EL (cell line): ENCODE measurements around the gene ACP5.
"Not testable (repeated sequence)": the region's sequence is repeated elsewhere in the genome, so short reads cannot be mapped to it uniquely, and the experiment has no call there.

Experiments
- DNase-seq: peaks from one replicate; pipeline ENCODE4 v3.0.0-alpha.2; 2016

ACP5 gene

GRCh38 chr19:11577451-11578257, at the start of gene ACP5:
Gene ACP5 (minus strand): TSS chr19:11577645. CDS start chr19:11577317, 328 bp downstream.
- DNase-seq, result no peak

- DNase-seq, result no peak
Measured at GRCh38 chr19:11626252-11626651, 48.8 kb upstream of the ACP5 start.

- peak; percentile 50 for DNase-seq
Measured at GRCh38 chr19:11624069-11624463, 46.6 kb upstream of the ACP5 start.

- DNase-seq, result peak; percentile 28
Measured at GRCh38 chr19:11622401-11622800, 45.0 kb upstream of the ACP5 start.

- no peak for DNase-seq
Measured at GRCh38 chr19:11620553-11620952, 43.1 kb upstream of the ACP5 start.

- no peak for DNase-seq
Measured at GRCh38 chr19:11617180-11618062, 40.0 kb upstream of the ACP5 start.

- no peak for DNase-seq
Measured at GRCh38 chr19:11612816-11613511, 35.5 kb upstream of the ACP5 start.

- no peak for DNase-seq
Measured at GRCh38 chr19:11611730-11612129, 34.3 kb upstream of the ACP5 start.

- DNase-seq, result no peak
Measured at GRCh38 chr19:11606484-11606883, 29.0 kb upstream of the ACP5 start.

- not testable (repeated sequence) for DNase-seq
Measured at GRCh38 chr19:11599704-11600103, 22.3 kb upstream of the ACP5 start.

- no peak for DNase-seq
Measured at GRCh38 chr19:11598746-11599145, 21.3 kb upstream of the ACP5 start.

GRCh38 chr19:11598103-11598483, 20.6 kb upstream of the ACP5 start:
- DNase-seq, result no peak

- peak; percentile 99 for DNase-seq
Measured at GRCh38 chr19:11597202-11598102, 20.0 kb upstream of the ACP5 start, which contains the start of gene ZNF627. Gene ZNF627 (plus strand): TSS chr19:11597483. CDS start chr19:11597628, 145 bp downstream.

GRCh38 chr19:11596156-11596555, 18.7 kb upstream of the ACP5 start:
- DNase-seq, result no peak

- DNase-seq, result no peak
Measured at GRCh38 chr19:11594084-11594483, 16.6 kb upstream of the ACP5 start.

GRCh38 chr19:11587975-11588631, 10.7 kb upstream of the ACP5 start:
- DNase-seq, result no peak

GRCh38 chr19:11587302-11587974, 10.0 kb upstream of the ACP5 start:
- DNase-seq, result peak; percentile 73

GRCh38 chr19:11586331-11586730, 8.9 kb upstream of the ACP5 start:
- DNase-seq, result no peak

GRCh38 chr19:11581740-11582139, 4.3 kb upstream of the ACP5 start:
- DNase-seq, result no peak

- no peak for DNase-seq
Measured at GRCh38 chr19:11580116-11580515, 2.7 kb upstream of the ACP5 start.
